HG02973 (cell line): ENCODE results near the gene C1QC.
"Not testable (repeated sequence)": the region's sequence is repeated elsewhere in the genome, so short reads cannot be mapped to it uniquely, and the experiment has no call there.

Experiments used
- ATAC-seq: cut with Tn5 transposase; IDR thresholded peaks from one replicate; pipeline ENCODE4 v1.9.1; 2021; ENCODE audit warnings: moderate library complexity; ENCODE audit not compliant: unreplicated experiment

C1QC gene

GRCh38 chr1:22646384-22646783 is 3.0 kb downstream of the C1QC start:
- ATAC-seq, result no peak

- no peak for ATAC-seq
Measured at GRCh38 chr1:22650089-22650693, 6.8 kb downstream of the C1QC start.

- no peak for ATAC-seq
Measured at GRCh38 chr1:22651941-22652856, 8.8 kb downstream of the C1QC start.

- ATAC-seq, result no peak
Measured at GRCh38 chr1:22652881-22653316, 9.5 kb downstream of the C1QC start, which contains the start of gene C1QB. Gene C1QB (plus strand): TSS chr1:22653236. CDS start chr1:22659463, 6,227 bp downstream.

GRCh38 chr1:22654692-22655091 is 11.3 kb downstream of the C1QC start:
- no peak for ATAC-seq

- no peak for ATAC-seq
Measured at GRCh38 chr1:22658385-22659163, 15.1 kb downstream of the C1QC start.

- no peak for ATAC-seq
Measured at GRCh38 chr1:22660716-22661241, 17.3 kb downstream of the C1QC start.

GRCh38 chr1:22661880-22662279 is 18.4 kb downstream of the C1QC start:
- ATAC-seq, result no peak

GRCh38 chr1:22662318-22662717 is 18.9 kb downstream of the C1QC start:
- ATAC-seq, result no peak

- no peak for ATAC-seq
Measured at GRCh38 chr1:22662986-22663408, 19.6 kb downstream of the C1QC start.

GRCh38 chr1:22665752-22666151 is 22.3 kb downstream of the C1QC start:
- no peak for ATAC-seq

GRCh38 chr1:22666412-22666811 is 23.0 kb downstream of the C1QC start:
- no peak for ATAC-seq

GRCh38 chr1:22668840-22669239 is 25.4 kb downstream of the C1QC start:
- not testable (repeated sequence) for ATAC-seq

- ATAC-seq, result no peak
Measured at GRCh38 chr1:22670352-22670975, 27.0 kb downstream of the C1QC start.

- no peak for ATAC-seq
Measured at GRCh38 chr1:22671999-22672398, 28.6 kb downstream of the C1QC start.

GRCh38 chr1:22673486-22674409 is 30.3 kb downstream of the C1QC start:
- ATAC-seq, result no peak

- ATAC-seq, result no peak
Measured at GRCh38 chr1:22674410-22674749, 30.9 kb downstream of the C1QC start.

- ATAC-seq, result not testable (repeated sequence)
Measured at GRCh38 chr1:22676151-22676550, 32.7 kb downstream of the C1QC start.

GRCh38 chr1:22676916-22677583 is 33.6 kb downstream of the C1QC start:
- ATAC-seq, result no peak
